GM12864 (cell line): ENCODE data around the gene PLCH1.

ENCODE experiments used
- DNase-seq: peaks from one replicate; pipeline ENCODE4 v3.0.0-alpha.2; 2011; ENCODE audit warnings: low read depth
- H3K4me3 ChIP-seq: 2 replicates; pipeline ENCODE4 v1.5.1; 2011; ENCODE audit warnings: mild to moderate bottlenecking, low read depth, low read length, control low read depth
- CTCF ChIP-seq: IDR thresholded peaks from 2 replicates; pipeline ENCODE4 v1.5.1; 2011; ENCODE audit warnings: low read depth, mild to moderate bottlenecking, moderate library complexity, low read length, control low read depth, inconsistent platforms; ENCODE audit errors: missing control alignments

Gene PLCH1

GRCh38 chr3:155782390-155782953 lies 37.6 kb upstream of the PLCH1 start:
- no peak for DNase-seq
- TF ChIP-seq CTCF = no peak
- H3K4me3 ChIP-seq = no peak overlapping the region

GRCh38 chr3:155780291-155780690 lies 35.4 kb upstream of the PLCH1 start:
- H3K4me3 ChIP-seq = no peak overlapping the region
- TF ChIP-seq CTCF = no peak
- DNase-seq = no peak

- no peak for DNase-seq
- no peak overlapping the region for H3K4me3 ChIP-seq
- no peak for TF ChIP-seq CTCF
These were observed 33.6 kb upstream of the PLCH1 start for GRCh38 chr3:155778462-155778861.

GRCh38 chr3:155772801-155773200 lies 27.9 kb upstream of the PLCH1 start:
- H3K4me3 ChIP-seq = no peak overlapping the region
- no peak for TF ChIP-seq CTCF
- DNase-seq = no peak

- TF ChIP-seq CTCF = no peak
- DNase-seq = no peak
- no peak overlapping the region for H3K4me3 ChIP-seq
These were observed 26.3 kb upstream of the PLCH1 start for GRCh38 chr3:155771126-155771525.

- no peak for TF ChIP-seq CTCF
- no peak overlapping the region for H3K4me3 ChIP-seq
- DNase-seq = no peak
These were observed 21.3 kb upstream of the PLCH1 start for GRCh38 chr3:155766206-155766605.

- TF ChIP-seq CTCF = no peak
- no peak overlapping the region for H3K4me3 ChIP-seq
- no peak for DNase-seq
These were observed 19.1 kb upstream of the PLCH1 start for GRCh38 chr3:155763870-155764463.
